Endothelial cell (in vitro differentiated cells): ENCODE measurements around the gene CDR2L. TPM values are rescaled to one million over a fixed set of nuclear protein-coding genes. Genes with fewer than 3 reads are reported as not detected.
"Not testable (repeated sequence)": the region's sequence is repeated elsewhere in the genome, so short reads cannot be mapped to it uniquely, and the experiment has no call there.

ENCODE experiments used
- DNase-seq: peaks from one replicate; pipeline ENCODE4 v3.0.0; 2021; ENCODE audit warnings: low spot score
- H3K27ac Mint-ChIP-seq: one replicate; pipeline ENCODE4 v1.8.0; 2021; ENCODE audit warnings: mixed read lengths, inconsistent platforms; ENCODE audit not compliant: unreplicated experiment
- H3K27me3 Mint-ChIP-seq: one replicate; pipeline ENCODE4 v1.8.0; 2021; ENCODE audit warnings: mild to moderate bottlenecking, moderate library complexity, mixed read lengths, inconsistent platforms; ENCODE audit not compliant: unreplicated experiment
- H3K36me3 Mint-ChIP-seq: one replicate; pipeline ENCODE4 v1.8.0; 2021; ENCODE audit warnings: mild to moderate bottlenecking, low read depth, mixed read lengths, inconsistent platforms; ENCODE audit not compliant: unreplicated experiment
- H3K4me1 Mint-ChIP-seq: one replicate; pipeline ENCODE4 v1.8.0; 2021; ENCODE audit warnings: mild to moderate bottlenecking, mixed read lengths, inconsistent platforms; ENCODE audit not compliant: unreplicated experiment
- H3K4me3 Mint-ChIP-seq: one replicate; pipeline ENCODE4 v1.8.0; 2021; ENCODE audit warnings: mild to moderate bottlenecking, mixed read lengths, inconsistent platforms; ENCODE audit not compliant: unreplicated experiment
- H3K9me3 Mint-ChIP-seq: one replicate; pipeline ENCODE4 v1.8.0; 2021; ENCODE audit warnings: mixed read lengths, inconsistent platforms; ENCODE audit not compliant: unreplicated experiment
- total RNA-seq: library from RNA; stranded (reverse); fragmentation: NEBNext Ultra II Directional; extraction: Animal tissue kit (Norgen Biotek cat#: 25700); gene quantifications from one replicate; pipeline ENCODE4 v1.2.1, GENCODE V29; 2021; ENCODE audit not compliant: unreplicated experiment
- TF ChIP-seq, protein P1 (sequence below): fragments of 200-600 bp; sonication (generic); IDR thresholded peaks from one replicate; pipeline ENCODE4 v1.5.0; 2021; ENCODE audit warnings: antibody characterized with exemption; ENCODE audit not compliant: unreplicated experiment

The CDR2L gene
- total RNA-seq, 1 donor from 2014 or later: 33.2 TPM

DNA sequence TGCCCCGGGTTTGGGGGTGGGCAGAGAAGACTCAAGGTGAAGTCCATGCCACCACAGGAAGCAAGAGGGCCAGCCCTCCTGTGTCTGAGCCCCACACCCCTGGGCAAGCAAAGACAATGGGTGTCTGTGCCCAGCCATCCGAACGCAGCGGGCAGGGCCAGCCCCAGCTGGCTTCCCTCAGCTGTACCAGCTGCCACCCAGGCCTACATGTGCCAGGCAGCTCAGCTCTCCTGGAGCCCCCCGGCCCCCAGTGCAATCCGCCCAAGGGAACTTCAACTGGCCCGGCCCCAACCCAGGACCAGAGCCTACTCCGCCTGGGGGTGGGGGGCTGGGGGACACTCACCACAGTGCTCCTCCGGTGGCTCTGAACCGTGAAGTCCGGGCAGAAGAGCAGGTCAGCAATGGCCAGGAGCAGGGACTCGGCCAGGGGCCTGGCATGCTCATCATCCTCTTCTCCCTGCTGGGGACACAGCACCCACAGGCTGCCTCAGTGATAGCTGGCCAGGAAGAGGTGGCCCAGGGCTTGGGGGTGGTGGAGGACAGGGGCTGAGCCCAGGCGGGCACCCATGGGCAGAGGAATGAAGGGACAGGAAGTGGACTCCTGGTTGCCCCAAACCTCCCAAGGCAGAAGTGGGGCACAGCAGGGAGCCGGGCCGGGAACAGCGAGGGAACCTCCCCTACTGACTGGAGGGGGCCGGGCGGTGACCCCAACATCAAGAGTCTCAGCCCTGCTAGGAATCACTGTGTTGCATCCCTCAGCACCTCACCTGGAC, 24.6 kb upstream of the CDR2L start:
- Mint-ChIP-seq H3K4me1 (peaks cover 9% of the 10 kb centered on the region), H3K4me3 (no peak overlapping the region), H3K27me3 (peaks cover 12% of the 10 kb centered on the region), H3K9me3 (no peaks in the 10 kb centered on the region), H3K27ac (no peak overlapping the region), H3K36me3 (peaks cover 22% of the 10 kb centered on the region)
- DNase-seq: no peak
- TF ChIP-seq, protein P1, sequence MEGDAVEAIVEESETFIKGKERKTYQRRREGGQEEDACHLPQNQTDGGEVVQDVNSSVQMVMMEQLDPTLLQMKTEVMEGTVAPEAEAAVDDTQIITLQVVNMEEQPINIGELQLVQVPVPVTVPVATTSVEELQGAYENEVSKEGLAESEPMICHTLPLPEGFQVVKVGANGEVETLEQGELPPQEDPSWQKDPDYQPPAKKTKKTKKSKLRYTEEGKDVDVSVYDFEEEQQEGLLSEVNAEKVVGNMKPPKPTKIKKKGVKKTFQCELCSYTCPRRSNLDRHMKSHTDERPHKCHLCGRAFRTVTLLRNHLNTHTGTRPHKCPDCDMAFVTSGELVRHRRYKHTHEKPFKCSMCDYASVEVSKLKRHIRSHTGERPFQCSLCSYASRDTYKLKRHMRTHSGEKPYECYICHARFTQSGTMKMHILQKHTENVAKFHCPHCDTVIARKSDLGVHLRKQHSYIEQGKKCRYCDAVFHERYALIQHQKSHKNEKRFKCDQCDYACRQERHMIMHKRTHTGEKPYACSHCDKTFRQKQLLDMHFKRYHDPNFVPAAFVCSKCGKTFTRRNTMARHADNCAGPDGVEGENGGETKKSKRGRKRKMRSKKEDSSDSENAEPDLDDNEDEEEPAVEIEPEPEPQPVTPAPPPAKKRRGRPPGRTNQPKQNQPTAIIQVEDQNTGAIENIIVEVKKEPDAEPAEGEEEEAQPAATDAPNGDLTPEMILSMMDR: no peak

DNA sequence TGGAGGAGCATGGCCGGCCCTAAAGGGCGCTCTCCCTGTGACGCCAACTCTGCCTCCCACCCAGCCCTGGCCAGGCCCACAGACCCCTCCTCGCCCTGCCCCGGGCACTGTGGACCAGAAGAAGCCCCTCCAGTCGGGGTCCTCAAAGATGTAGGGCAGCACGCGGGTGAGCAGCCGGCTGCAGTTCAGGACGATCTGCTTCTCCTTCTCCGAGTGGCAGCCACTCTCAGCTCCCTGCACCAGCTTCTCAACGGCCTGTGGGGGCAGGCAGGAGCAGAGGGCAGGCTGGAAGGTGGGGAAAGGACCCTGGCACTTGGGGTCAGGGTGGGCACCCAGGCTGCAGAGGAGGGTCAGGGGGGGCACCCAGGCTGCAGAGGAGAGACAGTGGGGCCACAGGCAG, 23.8 kb upstream of the CDR2L start:
- Mint-ChIP-seq H3K27ac (no peak overlapping the region), H3K4me3 (no peak overlapping the region), H3K4me1 (peaks cover 10% of the 10 kb centered on the region), H3K27me3 (peaks cover 9% of the 10 kb centered on the region), H3K36me3 (peaks cover 20% of the 10 kb centered on the region), H3K9me3 (no peaks in the 10 kb centered on the region)
- TF ChIP-seq, protein P1: no peak
- no peak for DNase-seq

DNA sequence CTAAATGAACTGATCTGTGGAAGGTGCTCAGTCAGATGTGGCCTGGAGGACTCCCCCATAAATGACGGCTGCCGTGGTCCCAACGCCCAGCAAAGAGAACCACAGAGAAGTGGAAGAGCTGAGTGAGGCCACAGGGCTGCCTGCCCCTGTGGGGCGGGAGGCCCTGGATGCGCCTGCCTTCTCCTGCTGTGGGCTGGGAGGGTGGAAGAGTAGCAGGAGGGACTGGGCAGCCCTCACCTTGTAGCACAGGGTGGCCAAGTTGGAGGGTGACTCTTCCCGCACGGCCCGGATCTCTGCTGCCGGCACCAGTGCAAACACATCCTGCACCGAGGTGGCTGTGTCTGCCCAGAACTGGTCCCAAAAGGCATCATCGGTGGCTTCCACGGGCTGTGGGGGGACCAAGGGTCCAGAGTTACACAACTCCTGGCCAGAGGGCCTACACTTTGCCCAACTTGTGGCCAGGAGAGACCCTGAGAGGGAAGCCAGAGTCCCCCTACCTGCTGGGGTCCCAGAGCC, 23.1 kb upstream of the CDR2L start:
- Mint-ChIP-seq H3K36me3 (peaks cover 19% of the 10 kb centered on the region), H3K4me3 (no peak overlapping the region), H3K4me1 (peaks cover 13% of the 10 kb centered on the region), H3K27me3 (peaks cover 11% of the 10 kb centered on the region), H3K9me3 (no peaks in the 10 kb centered on the region), H3K27ac (no peak overlapping the region)
- TF ChIP-seq, protein P1: no peak
- no peak for DNase-seq

DNA sequence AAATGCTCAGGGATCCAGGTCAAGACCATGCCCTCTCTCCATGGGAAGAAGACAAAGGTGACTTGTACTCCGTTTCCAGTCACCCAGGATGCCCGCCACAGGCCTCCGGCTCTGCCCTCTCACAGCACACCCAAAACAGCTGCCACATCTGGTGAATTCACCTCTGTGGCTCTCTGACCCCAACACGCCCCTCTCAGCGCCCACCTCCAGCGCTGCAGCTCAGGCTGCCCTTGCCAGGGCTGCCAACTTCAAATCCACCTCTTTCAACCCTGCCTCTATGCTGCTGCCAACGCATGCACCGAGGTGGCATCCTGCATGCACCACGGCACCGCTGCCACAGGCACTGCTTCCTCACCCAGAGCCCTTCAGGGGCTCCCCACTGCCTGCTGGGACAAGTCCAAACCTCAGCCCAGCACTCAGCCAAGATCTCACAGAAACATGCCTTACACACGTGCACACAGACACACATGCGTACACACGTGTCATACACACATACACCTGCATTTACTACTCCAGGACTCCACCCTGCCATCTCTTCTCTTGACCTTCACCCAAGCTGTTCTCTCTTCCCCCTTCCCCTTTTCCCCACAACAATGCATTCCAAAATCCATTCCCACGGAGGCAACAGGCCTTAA, 22.3 kb upstream of the CDR2L start:
- Mint-ChIP-seq H3K36me3 (peaks cover 16% of the 10 kb centered on the region), H3K4me1 (peaks cover 17% of the 10 kb centered on the region), H3K27me3 (peaks cover 8% of the 10 kb centered on the region), H3K4me3 (no peak overlapping the region), H3K27ac (no peak overlapping the region), H3K9me3 (no peaks in the 10 kb centered on the region)
- no peak for DNase-seq
- TF ChIP-seq, protein P1: no peak

DNA sequence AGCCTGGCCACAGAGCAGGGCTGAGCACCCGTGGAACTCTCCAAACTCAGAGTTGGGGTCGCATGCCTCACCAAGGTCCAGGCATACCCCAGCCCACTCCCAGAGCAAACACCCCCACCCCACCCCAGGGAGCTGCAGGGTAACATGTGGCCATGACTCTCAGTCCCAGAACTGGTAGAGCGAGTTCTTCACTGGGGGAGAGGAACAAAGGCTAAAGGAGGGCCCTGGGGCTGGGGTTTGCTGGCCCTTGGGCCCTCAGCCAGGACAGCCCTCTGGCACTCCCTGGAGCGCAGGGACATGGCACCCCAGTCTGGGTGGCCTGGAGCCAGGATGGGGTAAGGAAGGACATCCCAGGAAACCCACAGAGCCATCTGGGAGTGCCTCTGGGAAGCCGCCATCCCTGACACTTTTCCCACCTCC, 19.1 kb upstream of the CDR2L start:
- Mint-ChIP-seq H3K9me3 (no peaks in the 10 kb centered on the region), H3K4me3 (no peak overlapping the region), H3K4me1 (peaks cover 36% of the 10 kb centered on the region), H3K27me3 (peaks cover 16% of the 10 kb centered on the region), H3K27ac (no peak overlapping the region), H3K36me3 (peaks cover 9% of the 10 kb centered on the region)
- TF ChIP-seq, protein P1: no peak
- no peak for DNase-seq

DNA sequence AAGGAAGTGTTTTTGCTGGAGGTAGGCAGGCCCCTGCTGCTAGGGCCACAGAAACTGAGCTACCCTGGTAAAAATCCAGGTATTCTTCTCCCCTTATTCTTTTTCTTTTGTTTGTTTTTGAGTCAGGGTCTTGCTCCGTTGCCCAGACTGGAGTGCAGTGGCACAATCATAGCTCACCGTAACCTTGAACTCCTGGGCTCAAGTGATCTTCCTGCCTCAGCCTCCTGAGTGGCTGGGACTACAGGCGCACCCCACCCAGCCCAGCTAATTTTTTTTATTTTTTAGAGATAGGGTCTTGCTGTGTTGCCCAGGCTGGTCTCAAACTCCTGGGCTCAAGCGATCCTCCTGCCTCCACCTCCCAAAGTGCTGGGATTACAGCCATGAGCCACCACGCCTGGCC, 17.9 kb upstream of the CDR2L start:
- not testable (repeated sequence) for H3K36me3 Mint-ChIP-seq, H3K27ac Mint-ChIP-seq, H3K9me3 Mint-ChIP-seq, DNase-seq
- peaks cover 16% of the 10 kb centered on the region for H3K27me3 Mint-ChIP-seq
- H3K4me3 Mint-ChIP-seq: peak overlapping the region; percentile 37
- H3K4me1 Mint-ChIP-seq: peaks cover 36% of the 10 kb centered on the region
